Keratinocyte (primary cell): Measurements from ENCODE around the gene SYNPR. TPM values are rescaled to one million over a fixed set of nuclear protein-coding genes. Genes with fewer than 3 reads are reported as not detected.
A peak's percentile ranks its signal among the peaks of the same experiment; 100 is the strongest.

Experiments
- DNase-seq: peaks from one replicate; pipeline ENCODE4 v3.0.0-alpha.2; 2011; ENCODE audit warnings: low read depth, missing footprints, low spot score
- FAIRE-seq: peaks from 2 replicates; lab custom pipeline; 2011; peaks lifted over from hg19 to GRCh38; lab: Jason Lieb, UNC
- H2AFZ ChIP-seq: 2 replicates; pipeline ENCODE4 v1.6.0; 2012; ENCODE audit warnings: low read length, control low read depth, inconsistent platforms; ENCODE audit not compliant: control insufficient read depth
- H3K27ac ChIP-seq: 2 replicates; pipeline ENCODE4 v1.5.1; 2011; ENCODE audit warnings: low read length; ENCODE audit not compliant: control insufficient read depth, insufficient read depth
- H3K27me3 ChIP-seq: 3 replicates; pipeline ENCODE4 v1.6.0; 2011; ENCODE audit warnings: low read length; ENCODE audit not compliant: control insufficient read depth, insufficient read depth; ENCODE audit errors: extremely low read depth
- H3K36me3 ChIP-seq, 2 experiments: 2 replicates in 1 of 2; 3 replicates in 1 of 2; pipeline ENCODE4 v1.5.1; 2011; ENCODE audit warnings: low read length in 2 of 2, mild to moderate bottlenecking in 1 of 2; ENCODE audit not compliant: control insufficient read depth in 2 of 2, insufficient read depth in 2 of 2; ENCODE audit errors: extremely low read depth in 1 of 2
- H3K4me1 ChIP-seq: 3 replicates; pipeline ENCODE4 v1.5.1; 2011; ENCODE audit warnings: low read length; ENCODE audit not compliant: control insufficient read depth, insufficient read depth; ENCODE audit errors: extremely low read depth
- H3K4me2 ChIP-seq: 3 replicates; pipeline ENCODE4 v1.6.0; 2011; ENCODE audit warnings: low read depth, low read length; ENCODE audit not compliant: control insufficient read depth, insufficient read depth; ENCODE audit errors: extremely low read depth
- H3K4me3 ChIP-seq, 3 experiments: fragments of 200-600 bp in 1 of 3; sonication (generic) in 1 of 3; 2 replicates in 2 of 3; 3 replicates in 1 of 3; pipeline ENCODE4 v1.5.1; 2011 to 2016; ENCODE audit warnings: low read length in 3 of 3, mild to moderate bottlenecking in 3 of 3, control low read depth in 2 of 3, inconsistent platforms in 1 of 3, low read depth in 1 of 3, mixed read lengths in 1 of 3, mixed run types in 1 of 3, moderate library complexity in 1 of 3; ENCODE audit not compliant: control insufficient read depth in 2 of 3, insufficient read depth in 2 of 3; ENCODE audit errors: extremely low read depth in 1 of 3
- H3K79me2 ChIP-seq: 2 replicates; pipeline ENCODE4 v1.6.0; 2012; ENCODE audit warnings: low read length; ENCODE audit not compliant: control insufficient read depth, insufficient read depth
- H3K9ac ChIP-seq: 3 replicates; pipeline ENCODE4 v1.6.0; 2011; ENCODE audit warnings: low read length; ENCODE audit not compliant: control insufficient read depth, insufficient read depth; ENCODE audit errors: extremely low read depth
- H3K9me1 ChIP-seq: 3 replicates; pipeline ENCODE4 v1.6.0; 2011; ENCODE audit warnings: low read length; ENCODE audit not compliant: control insufficient read depth, insufficient read depth; ENCODE audit errors: extremely low read depth
- H3K9me3 ChIP-seq: 2 replicates; pipeline ENCODE4 v1.5.1; 2012; ENCODE audit warnings: low read depth, low read length; ENCODE audit not compliant: control insufficient read depth
- H4K20me1 ChIP-seq: 3 replicates; pipeline ENCODE4 v1.6.0; 2011; ENCODE audit warnings: low read length; ENCODE audit not compliant: control insufficient read depth, insufficient read depth; ENCODE audit errors: extremely low read depth
- EZH2 ChIP-seq: IDR thresholded peaks from one replicate; pipeline ENCODE4 v1.6.1; 2012; ENCODE audit warnings: inconsistent platforms, mild to moderate bottlenecking, low read length, moderate library complexity
- dilution Hi-C: fragments of 300-500 bp; cut with MboI; formaldehyde crosslinking; loops from one replicate; pipeline ENCODE4 v1.7.0; 2020; ENCODE audit warnings: low sequenced_read_pairs; ENCODE audit not compliant: extremely low pct_ligation_motif_present
- polyA plus RNA-seq, 5 experiments: library from polyadenylated mRNA; depleted of rRNA in 3 of 5; stranded (reverse) in 3 of 5; stranded (forward) in 1 of 5; unstranded in 1 of 5; fragments of >200 nt; gene quantifications; 1 replicate in 1 of 5; 2 replicates in 3 of 5; 3 replicates in 1 of 5; pipeline versions ENCODE4 v1.2.1 to v1.2.3, GENCODE V29; 2011 to 2012; ENCODE audit warnings: missing spikeins in 2 of 5, low read depth in 1 of 5, low replicate concordance in 1 of 5
- TF ChIP-seq, protein P1 (sequence below), 3 experiments: IDR thresholded peaks in 1 of 3; conservative IDR thresholded peaks in 1 of 3; optimal IDR thresholded peaks in 1 of 3; 2 replicates in 2 of 3; 3 replicates in 1 of 3; pipeline versions ENCODE3 to v1.5.1; 2011; ENCODE audit warnings: low read length in 3 of 3, mild to moderate bottlenecking in 3 of 3, moderate library complexity in 2 of 3, control low read depth in 1 of 3, inconsistent platforms in 1 of 3; ENCODE audit not compliant: insufficient read depth in 2 of 3; ENCODE audit errors: extremely low read depth in 1 of 3

Gene SYNPR
- polyA plus RNA-seq, 1 donor (not counting 4 experiments of a cell fraction or from before 2014, with no cell fraction given) = not detected

DNA sequence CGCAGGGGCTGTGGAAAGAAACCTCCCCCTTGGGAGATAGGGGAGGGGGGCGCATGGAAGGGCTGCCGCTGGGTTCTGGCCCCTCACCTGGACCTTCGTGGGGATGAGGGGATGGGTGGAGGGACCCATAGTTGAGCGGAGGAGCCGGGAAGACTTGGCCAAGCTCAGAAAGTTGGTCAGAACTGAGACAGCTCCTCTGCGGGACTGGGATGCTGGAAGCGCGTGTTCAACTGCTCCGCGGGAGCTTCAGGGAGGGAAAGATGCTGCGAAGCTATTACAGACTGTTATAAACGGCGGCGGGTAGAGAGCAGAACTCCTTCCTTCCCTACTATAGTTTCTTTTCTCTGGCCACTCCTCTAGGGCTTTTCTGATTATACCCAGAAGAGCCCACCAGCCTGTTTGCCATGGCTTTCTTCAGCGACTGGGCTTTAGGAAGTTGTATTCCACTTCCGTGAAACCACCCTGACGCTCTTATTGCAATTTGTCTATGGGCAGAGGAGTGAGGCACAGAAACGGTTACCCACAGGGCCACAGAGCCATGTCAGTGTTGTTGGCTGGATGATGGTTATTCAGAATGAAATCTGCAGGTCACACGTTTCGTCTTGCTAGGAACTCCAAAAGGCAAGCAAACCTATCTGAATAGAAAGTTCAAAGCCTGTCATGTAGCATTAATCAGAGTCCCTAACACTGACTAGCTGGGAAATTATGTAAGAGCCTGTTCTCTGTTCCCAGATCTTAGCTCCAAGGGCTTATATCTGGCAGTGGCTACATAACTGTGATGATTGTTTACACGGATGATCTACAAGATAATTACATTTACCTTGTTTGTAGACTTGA, 1.1 kb downstream of the SYNPR start:
- Histone ChIP-seq H3K27ac (no peak overlapping the region), H3K79me2 (no peaks in the 10 kb centered on the region), H3K36me3 (no peaks in the 10 kb centered on the region), H3K9me3 (no peaks in the 10 kb centered on the region), H3K4me1 (no peaks in the 10 kb centered on the region), H3K27me3 (peaks cover 25% of the 10 kb centered on the region), H4K20me1 (no peaks in the 10 kb centered on the region), H3K4me3 (no peak overlapping the region), H3K9ac (no peak overlapping the region), H3K4me2 (no peak overlapping the region), H2AFZ (no peak overlapping the region), H3K9me1 (no peaks in the 10 kb centered on the region)
- DNase-seq (no peak), FAIRE-seq (no peak)
- TF ChIP-seq EZH2 = peak; percentile 58
- TF ChIP-seq, protein P1, sequence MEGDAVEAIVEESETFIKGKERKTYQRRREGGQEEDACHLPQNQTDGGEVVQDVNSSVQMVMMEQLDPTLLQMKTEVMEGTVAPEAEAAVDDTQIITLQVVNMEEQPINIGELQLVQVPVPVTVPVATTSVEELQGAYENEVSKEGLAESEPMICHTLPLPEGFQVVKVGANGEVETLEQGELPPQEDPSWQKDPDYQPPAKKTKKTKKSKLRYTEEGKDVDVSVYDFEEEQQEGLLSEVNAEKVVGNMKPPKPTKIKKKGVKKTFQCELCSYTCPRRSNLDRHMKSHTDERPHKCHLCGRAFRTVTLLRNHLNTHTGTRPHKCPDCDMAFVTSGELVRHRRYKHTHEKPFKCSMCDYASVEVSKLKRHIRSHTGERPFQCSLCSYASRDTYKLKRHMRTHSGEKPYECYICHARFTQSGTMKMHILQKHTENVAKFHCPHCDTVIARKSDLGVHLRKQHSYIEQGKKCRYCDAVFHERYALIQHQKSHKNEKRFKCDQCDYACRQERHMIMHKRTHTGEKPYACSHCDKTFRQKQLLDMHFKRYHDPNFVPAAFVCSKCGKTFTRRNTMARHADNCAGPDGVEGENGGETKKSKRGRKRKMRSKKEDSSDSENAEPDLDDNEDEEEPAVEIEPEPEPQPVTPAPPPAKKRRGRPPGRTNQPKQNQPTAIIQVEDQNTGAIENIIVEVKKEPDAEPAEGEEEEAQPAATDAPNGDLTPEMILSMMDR (optimal IDR thresholded peaks at IDR 0.05 in 1 of 3, IDR thresholded peaks at IDR 0.05 in 1 of 3, conservative IDR thresholded peaks at IDR 0.05 in 1 of 3; ENCODE audit: extremely low read depth in 1 of 3, insufficient read depth in 2 of 3, low read length in 3 of 3) = no peak
- dilution Hi-C loops = no loop called here

DNA sequence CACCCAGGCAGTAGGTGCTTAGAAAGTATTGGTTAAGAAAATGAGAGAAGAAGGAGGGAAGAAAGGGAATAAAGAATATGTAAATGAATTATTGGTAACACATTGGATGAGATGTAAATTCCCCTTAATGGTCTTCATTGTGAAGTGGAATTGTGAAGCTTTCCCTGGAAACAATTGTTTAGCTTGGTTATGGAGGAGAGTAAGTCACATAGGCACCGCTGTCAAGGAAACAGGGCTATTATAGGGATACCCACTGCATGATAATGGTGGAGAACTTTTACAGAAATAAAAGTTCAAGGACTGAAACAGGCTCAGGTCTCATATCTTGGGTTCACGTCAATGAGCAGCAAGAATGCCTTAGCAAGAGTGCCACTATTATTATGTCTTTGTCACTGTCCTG, 9.5 kb downstream of the SYNPR start:
- Histone ChIP-seq H3K4me1 (no peaks in the 10 kb centered on the region), H3K27me3 (no peaks in the 10 kb centered on the region), H3K27ac (no peak overlapping the region), H3K9ac (no peak overlapping the region), H4K20me1 (no peaks in the 10 kb centered on the region), H3K36me3 (no peaks in the 10 kb centered on the region), H3K9me1 (no peaks in the 10 kb centered on the region), H3K79me2 (no peaks in the 10 kb centered on the region), H3K9me3 (no peaks in the 10 kb centered on the region), H3K4me2 (no peak overlapping the region), H2AFZ (no peak overlapping the region), H3K4me3 (no peak overlapping the region)
- DNase-seq (no peak), FAIRE-seq (no peak)
- dilution Hi-C loops = no loop called here
- TF ChIP-seq, protein P1 (optimal IDR thresholded peaks at IDR 0.05 in 1 of 3, IDR thresholded peaks at IDR 0.05 in 1 of 3, conservative IDR thresholded peaks at IDR 0.05 in 1 of 3; ENCODE audit: extremely low read depth in 1 of 3, insufficient read depth in 2 of 3, low read length in 3 of 3) = no peak
- no peak for TF ChIP-seq EZH2
